Activated T-cell treated with anti-CD3 and anti-CD28 coated beads, Interleukin-2, amount 50 U/mL, for 4 hours (primary cell): Measurements from ENCODE around the gene BTBD1. TPM values are rescaled to one million over a fixed set of nuclear protein-coding genes. Genes with fewer than 3 reads are reported as not detected.

Experiments used
- ATAC-seq, 2 donors: fragments of 200-7000 bp; cut with Tn5 transposase; one replicate each; pipeline ENCODE4 v1.10.0; 2021
- DNase-seq: peaks from one replicate; pipeline ENCODE4 v3.0.0-alpha.2; 2020
- H3K27me3 Mint-ChIP-seq: one replicate; pipeline ENCODE4 v1.8.0; 2021; ENCODE audit warnings: low read depth, mixed read lengths
- H3K36me3 Mint-ChIP-seq: one replicate; pipeline ENCODE4 v1.8.0; 2022; ENCODE audit warnings: mixed read lengths; ENCODE audit not compliant: insufficient read depth
- H3K4me1 Mint-ChIP-seq: one replicate; pipeline ENCODE4 v1.8.0; 2021; ENCODE audit warnings: low read depth, mixed read lengths
- H3K4me3 Mint-ChIP-seq: one replicate; pipeline ENCODE4 v1.8.0; 2021; ENCODE audit warnings: mild to moderate bottlenecking, moderate library complexity, mixed read lengths
- H3K9me3 Mint-ChIP-seq: one replicate; pipeline ENCODE4 v1.8.0; 2021; ENCODE audit warnings: mixed read lengths
- total RNA-seq, 3 donors: library from RNA; stranded (reverse); gene quantifications; one replicate each; pipeline ENCODE4 v1.2.1, GENCODE V29; 2021

Gene BTBD1
- 10 to 100 TPM; 45.6 to 47.9 (median 46.7) TPM for total RNA-seq

- Mint-ChIP-seq H3K36me3 (peaks cover 6% of the 10 kb centered on the region), H3K4me3 (no peak within 1 kb of the TSS), H3K4me1 (peaks cover 6% of the 10 kb centered on the region), H3K9me3 (no peaks in the 10 kb centered on the region), H3K27me3 (no peaks in the 10 kb centered on the region)
- peak; percentile 75 for DNase-seq
- peak; percentile 89 to 96 for ATAC-seq
Measured at GRCh38 chr15:83066734-83067637, at the start of gene BTBD1. TSS of gene BTBD1 (minus strand) at chr15:83067252. CDS start at chr15:83067151, 101 bp downstream.

GRCh38 chr15:83115831-83116565 lies 48.9 kb upstream of the BTBD1 start:
- peak in 1 of 2 donors; percentile 68 for ATAC-seq
- Mint-ChIP-seq H3K9me3 (no peaks in the 10 kb centered on the region), H3K4me3 (no peak overlapping the region), H3K36me3 (peaks cover 1% of the 10 kb centered on the region), H3K27me3 (peaks cover 6% of the 10 kb centered on the region), H3K4me1 (no peaks in the 10 kb centered on the region)
- DNase-seq: no peak

GRCh38 chr15:83115410-83115809 lies 48.4 kb upstream of the BTBD1 start:
- H3K4me1 Mint-ChIP-seq: no peaks in the 10 kb centered on the region
- ATAC-seq (no peak), DNase-seq (no peak)
- H3K4me3 Mint-ChIP-seq: no peak overlapping the region
- H3K9me3 Mint-ChIP-seq: no peaks in the 10 kb centered on the region
- peaks cover 10% of the 10 kb centered on the region for H3K27me3 Mint-ChIP-seq
- H3K36me3 Mint-ChIP-seq: peaks cover 1% of the 10 kb centered on the region

- no peak overlapping the region for H3K4me3 Mint-ChIP-seq
- no peaks in the 10 kb centered on the region for H3K9me3 Mint-ChIP-seq
- H3K4me1 Mint-ChIP-seq: no peaks in the 10 kb centered on the region
- ATAC-seq (no peak), DNase-seq (no peak)
- peaks cover 1% of the 10 kb centered on the region for H3K36me3 Mint-ChIP-seq
- H3K27me3 Mint-ChIP-seq: peaks cover 14% of the 10 kb centered on the region
Measured at GRCh38 chr15:83114856-83115255, 47.8 kb upstream of the BTBD1 start.

GRCh38 chr15:83113881-83114674 lies 47.0 kb upstream of the BTBD1 start:
- no peak overlapping the region for H3K4me3 Mint-ChIP-seq
- no peaks in the 10 kb centered on the region for H3K9me3 Mint-ChIP-seq
- ATAC-seq: no peak
- peaks cover 1% of the 10 kb centered on the region for H3K36me3 Mint-ChIP-seq
- DNase-seq: no peak
- peaks cover 22% of the 10 kb centered on the region for H3K27me3 Mint-ChIP-seq
- peaks cover 2% of the 10 kb centered on the region for H3K4me1 Mint-ChIP-seq

- peaks cover 13% of the 10 kb centered on the region for H3K4me1 Mint-ChIP-seq
- ATAC-seq (no peak), DNase-seq (no peak)
- H3K36me3 Mint-ChIP-seq: peaks cover 1% of the 10 kb centered on the region
- H3K27me3 Mint-ChIP-seq: peaks cover 34% of the 10 kb centered on the region
- H3K9me3 Mint-ChIP-seq: no peaks in the 10 kb centered on the region
- no peak overlapping the region for H3K4me3 Mint-ChIP-seq
Measured at GRCh38 chr15:83112956-83113299, 45.9 kb upstream of the BTBD1 start.

GRCh38 chr15:83112233-83112955 lies 45.3 kb upstream of the BTBD1 start:
- Mint-ChIP-seq H3K36me3 (peaks cover 1% of the 10 kb centered on the region), H3K27me3 (peaks cover 34% of the 10 kb centered on the region), H3K4me1 (peaks cover 13% of the 10 kb centered on the region), H3K9me3 (no peaks in the 10 kb centered on the region), H3K4me3 (no peak overlapping the region)
- DNase-seq (no peak), ATAC-seq (no peak)

GRCh38 chr15:83111149-83111548 lies 44.1 kb upstream of the BTBD1 start:
- no peak for ATAC-seq
- H3K4me3 Mint-ChIP-seq: no peak overlapping the region

GRCh38 chr15:83110381-83110780 lies 43.3 kb upstream of the BTBD1 start:
- peaks cover 16% of the 10 kb centered on the region for H3K4me1 Mint-ChIP-seq
- H3K9me3 Mint-ChIP-seq: no peaks in the 10 kb centered on the region
- DNase-seq (no peak), ATAC-seq (no peak)
- peaks cover 45% of the 10 kb centered on the region for H3K27me3 Mint-ChIP-seq
- H3K36me3 Mint-ChIP-seq: no peaks in the 10 kb centered on the region
- no peak overlapping the region for H3K4me3 Mint-ChIP-seq

More at GRCh38 chr15:83111149-83111548, 44.1 kb upstream of the BTBD1 start:
- DNase-seq: no peak
- Mint-ChIP-seq H3K9me3 (no peaks in the 10 kb centered on the region), H3K27me3 (peaks cover 40% of the 10 kb centered on the region), H3K4me1 (peaks cover 16% of the 10 kb centered on the region), H3K36me3 (peaks cover 1% of the 10 kb centered on the region)

GRCh38 chr15:83109532-83109931 lies 42.5 kb upstream of the BTBD1 start:
- ATAC-seq (no peak), DNase-seq (no peak)
- Mint-ChIP-seq H3K36me3 (no peaks in the 10 kb centered on the region), H3K4me1 (peaks cover 16% of the 10 kb centered on the region), H3K9me3 (no peaks in the 10 kb centered on the region), H3K27me3 (peaks cover 49% of the 10 kb centered on the region), H3K4me3 (no peak overlapping the region)

GRCh38 chr15:83108266-83109219 lies 41.5 kb upstream of the BTBD1 start:
- DNase-seq (no peak), ATAC-seq (peak; percentile 28 to 33)
- Mint-ChIP-seq H3K4me3 (peak overlapping the region; percentile 80), H3K4me1 (peaks cover 16% of the 10 kb centered on the region), H3K9me3 (no peaks in the 10 kb centered on the region), H3K27me3 (peaks cover 58% of the 10 kb centered on the region), H3K36me3 (no peaks in the 10 kb centered on the region)

GRCh38 chr15:83107841-83108181 lies 40.8 kb upstream of the BTBD1 start:
- H3K36me3 Mint-ChIP-seq: no peaks in the 10 kb centered on the region
- peaks cover 16% of the 10 kb centered on the region for H3K4me1 Mint-ChIP-seq
- ATAC-seq (peak; percentile 20 to 29), DNase-seq (no peak)
- H3K4me3 Mint-ChIP-seq: peak overlapping the region; percentile 80
- no peaks in the 10 kb centered on the region for H3K9me3 Mint-ChIP-seq
- H3K27me3 Mint-ChIP-seq: peaks cover 58% of the 10 kb centered on the region
